ENCODE data around the gene SMIM45.

Gene SMIM45

DNA sequence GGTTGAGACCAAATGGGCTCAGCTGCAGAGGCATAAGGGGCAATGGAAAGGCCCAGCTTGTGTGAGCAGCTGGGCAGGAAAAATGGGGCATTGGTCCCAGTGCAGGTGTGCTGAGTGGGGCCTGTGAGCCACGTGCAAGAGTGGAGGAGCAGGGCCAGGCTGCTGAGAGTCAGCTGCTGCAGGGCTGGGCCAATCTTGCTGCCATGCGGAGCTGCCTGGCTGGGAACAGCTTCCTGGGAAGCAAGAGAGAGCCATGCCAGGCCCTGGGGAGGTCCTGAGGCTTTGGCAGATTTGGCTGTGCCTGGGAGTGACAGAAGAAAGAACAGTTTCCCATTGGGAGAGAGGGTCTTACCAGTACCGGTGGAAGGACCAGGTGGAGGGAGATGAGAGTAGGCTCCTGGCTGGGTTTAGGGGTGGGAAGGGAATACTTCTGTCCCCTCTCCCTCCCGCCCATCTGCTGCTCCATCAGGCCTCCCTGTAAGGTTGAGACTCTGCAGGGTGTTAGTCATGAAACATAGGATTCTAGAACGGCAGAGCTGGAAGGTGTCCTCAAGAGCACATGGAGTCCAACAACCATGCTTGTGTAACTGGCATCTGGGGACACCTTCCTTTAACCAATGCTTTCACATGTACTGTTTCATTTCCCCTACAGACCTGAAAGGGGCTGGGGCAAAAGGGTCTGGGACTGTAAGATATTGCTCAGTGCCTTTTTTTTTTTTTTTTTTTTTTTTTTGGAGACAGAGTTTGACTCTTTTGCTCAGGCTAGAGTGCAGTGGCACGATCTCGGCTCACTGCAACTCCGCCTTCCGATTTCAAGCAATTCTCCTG, 27.7 kb downstream of the SMIM45 start:
- Histone ChIP-seq H3K4me2 (ENCODE audit: insufficient read depth, low read length) (no peak overlapping the region), H2AFZ (ENCODE audit: low read depth, low read length) (no peak overlapping the region), H3K9me3 (replicated peaks; ENCODE audit: control insufficient read depth, insufficient read depth, low read length) (no peaks in the 10 kb centered on the region), H3K4me1 (ENCODE audit: control insufficient read depth, extremely low read depth, insufficient read depth, low read length) (peaks cover 3% of the 10 kb centered on the region), H3K4me3 (replicated peaks in 1 of 3; ENCODE audit: insufficient read depth in 1 of 3, low read depth in 1 of 3, low read length in 3 of 3) (no peak overlapping the region), H4K20me1 (replicated peaks; ENCODE audit: control insufficient read depth, extremely low read depth, insufficient read depth, low read length) (no peaks in the 10 kb centered on the region), H3K27me3 (ENCODE audit: control insufficient read depth in 2 of 2, insufficient read depth in 2 of 2, low read length in 2 of 2) (peaks cover 24 to 31% of the 10 kb centered on the region in 2 experiments), H3K79me2 (ENCODE audit: control insufficient read depth, insufficient read depth, low read length) (no peaks in the 10 kb centered on the region), H3K27ac (ENCODE audit: insufficient read depth, low read depth, low read length) (no peak overlapping the region), H3K36me3 (ENCODE audit: control insufficient read depth in 2 of 2, extremely low read depth in 1 of 2, insufficient read depth in 2 of 2, low read length in 2 of 2) (no peaks in the 10 kb centered on the region), H3K9ac (replicated peaks; ENCODE audit: extremely low read depth, insufficient read depth, low read length) (no peak overlapping the region), H3K9me1 (replicated peaks; ENCODE audit: control insufficient read depth, extremely low read depth, insufficient read depth, low read length) (no peaks in the 10 kb centered on the region)
- DNase-seq (ENCODE audit: low read depth, low spot score) (no peak), FAIRE-seq (no peak)
- intact Hi-C loops (cut with micrococcal nuclease): no loop called here
- ChIA-PET CTCF (interaction anchor here (1.5 kb wide), 1 partner anchor 8 kb away, joined by 3 read pairs; no protein-coding TSS in a partner anchor), POLR2A (no interaction called here)
- dilution Hi-C loops (cut with MboI; ENCODE audit: extremely low pct_ligation_motif_present, low sequenced_read_pairs): no loop called here
- TF ChIP-seq POLR2A (IDR thresholded peaks at IDR 0.05; ENCODE audit: low read depth, low read length) (no peak), POLR2AphosphoS5 (IDR thresholded peaks at IDR 0.05; ENCODE audit: insufficient read depth, low read depth, low read length) (no peak)
- TF ChIP-seq, protein P1, sequence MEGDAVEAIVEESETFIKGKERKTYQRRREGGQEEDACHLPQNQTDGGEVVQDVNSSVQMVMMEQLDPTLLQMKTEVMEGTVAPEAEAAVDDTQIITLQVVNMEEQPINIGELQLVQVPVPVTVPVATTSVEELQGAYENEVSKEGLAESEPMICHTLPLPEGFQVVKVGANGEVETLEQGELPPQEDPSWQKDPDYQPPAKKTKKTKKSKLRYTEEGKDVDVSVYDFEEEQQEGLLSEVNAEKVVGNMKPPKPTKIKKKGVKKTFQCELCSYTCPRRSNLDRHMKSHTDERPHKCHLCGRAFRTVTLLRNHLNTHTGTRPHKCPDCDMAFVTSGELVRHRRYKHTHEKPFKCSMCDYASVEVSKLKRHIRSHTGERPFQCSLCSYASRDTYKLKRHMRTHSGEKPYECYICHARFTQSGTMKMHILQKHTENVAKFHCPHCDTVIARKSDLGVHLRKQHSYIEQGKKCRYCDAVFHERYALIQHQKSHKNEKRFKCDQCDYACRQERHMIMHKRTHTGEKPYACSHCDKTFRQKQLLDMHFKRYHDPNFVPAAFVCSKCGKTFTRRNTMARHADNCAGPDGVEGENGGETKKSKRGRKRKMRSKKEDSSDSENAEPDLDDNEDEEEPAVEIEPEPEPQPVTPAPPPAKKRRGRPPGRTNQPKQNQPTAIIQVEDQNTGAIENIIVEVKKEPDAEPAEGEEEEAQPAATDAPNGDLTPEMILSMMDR (IDR thresholded peaks at IDR 0.05; ENCODE audit: extremely low read depth in 1 of 2, insufficient read depth in 1 of 2, low read depth in 1 of 2, low read length in 2 of 2): no peak
- no TSS peak for BruUV-seq (replicated peaks)

DNA sequence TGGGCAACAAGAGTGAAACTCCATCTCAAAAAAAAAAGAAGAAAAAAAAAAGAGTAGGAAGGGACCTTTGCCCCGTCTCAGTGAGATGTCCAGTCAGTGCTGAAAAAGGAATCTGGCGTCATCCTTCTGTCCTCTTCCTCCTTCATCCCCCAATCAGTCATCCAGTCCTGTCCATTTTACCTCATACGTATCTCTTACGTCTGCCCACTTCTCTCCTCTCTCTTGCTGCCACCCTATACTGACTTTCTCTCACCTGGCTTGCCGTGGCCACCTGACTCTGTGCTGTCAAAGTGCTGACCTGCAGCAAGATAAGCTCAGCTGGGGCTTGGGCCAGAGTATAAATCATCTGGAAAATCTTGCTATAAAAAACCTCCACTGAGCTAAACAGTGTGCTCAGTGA, 30.9 kb downstream of the SMIM45 start:
- no peaks in the 10 kb centered on the region for H3K9me3 ChIP-seq (replicated peaks; ENCODE audit: control insufficient read depth, insufficient read depth, low read length)
- no peak overlapping the region for H3K9ac ChIP-seq (replicated peaks; ENCODE audit: extremely low read depth, insufficient read depth, low read length)
- FAIRE-seq: no peak
- no peaks in the 10 kb centered on the region for H4K20me1 ChIP-seq (replicated peaks; ENCODE audit: control insufficient read depth, extremely low read depth, insufficient read depth, low read length)
- TF ChIP-seq POLR2AphosphoS5 (IDR thresholded peaks at IDR 0.05; ENCODE audit: insufficient read depth, low read depth, low read length) (no peak), POLR2A (IDR thresholded peaks at IDR 0.05; ENCODE audit: low read depth, low read length) (no peak), EZH2 (IDR thresholded peaks at IDR 0.05; ENCODE audit: borderline replicate concordance, low read depth, low read length, severe bottlenecking) (no peak), JUN (IDR thresholded peaks at IDR 0.05; ENCODE audit: borderline replicate concordance, insufficient read depth, insufficient read length, low read depth) (no peak), FOS (IDR thresholded peaks at IDR 0.05; ENCODE audit: borderline replicate concordance, insufficient read depth, low read length) (no peak)
- TF ChIP-seq, protein P1 (IDR thresholded peaks at IDR 0.05; ENCODE audit: extremely low read depth in 1 of 2, insufficient read depth in 1 of 2, low read depth in 1 of 2, low read length in 2 of 2): no peak
- intact Hi-C loops (cut with micrococcal nuclease) (no loop called here), dilution Hi-C loops (cut with MboI; ENCODE audit: extremely low pct_ligation_motif_present, low sequenced_read_pairs) (no loop called here)
- no peaks in the 10 kb centered on the region for H3K4me1 ChIP-seq (ENCODE audit: control insufficient read depth, extremely low read depth, insufficient read depth, low read length)
- H3K9me1 ChIP-seq (replicated peaks; ENCODE audit: control insufficient read depth, extremely low read depth, insufficient read depth, low read length): no peaks in the 10 kb centered on the region
- BruUV-seq (replicated peaks): no TSS peak
- no peak overlapping the region for H3K4me2 ChIP-seq (ENCODE audit: insufficient read depth, low read length)
- peaks cover 3 to 5% of the 10 kb centered on the region in 2 experiments for H3K27me3 ChIP-seq (ENCODE audit: control insufficient read depth in 2 of 2, insufficient read depth in 2 of 2, low read length in 2 of 2)
- H3K79me2 ChIP-seq (ENCODE audit: control insufficient read depth, insufficient read depth, low read length): no peaks in the 10 kb centered on the region
- no peaks in the 10 kb centered on the region for H3K36me3 ChIP-seq (ENCODE audit: control insufficient read depth in 2 of 2, extremely low read depth in 1 of 2, insufficient read depth in 2 of 2, low read length in 2 of 2)
- ChIA-PET POLR2A (no interaction called here), CTCF (interaction anchor here (1.0 kb wide), 1 partner anchor 10 kb away, joined by 3 read pairs; no protein-coding TSS in a partner anchor)
- H3K27ac ChIP-seq (ENCODE audit: insufficient read depth, low read depth, low read length): no peak overlapping the region
- no peak for DNase-seq (ENCODE audit: low read depth, low spot score)
- no peak overlapping the region for H2AFZ ChIP-seq (ENCODE audit: low read depth, low read length)
- no peak overlapping the region for H3K4me3 ChIP-seq (replicated peaks in 1 of 3; ENCODE audit: insufficient read depth in 1 of 3, low read depth in 1 of 3, low read length in 3 of 3)

Data from endothelial cell of umbilical vein (primary cell).